Mucosa of descending colon (tissue), 3 donors: ENCODE measurements around the gene SMARCC1. TPM values are rescaled to one million over a fixed set of nuclear protein-coding genes. Genes with fewer than 3 reads are reported as not detected.
"Not testable (repeated sequence)": the region's sequence is repeated elsewhere in the genome, so short reads cannot be mapped to it uniquely, and the experiment has no call there.

Experiments used
- ATAC-seq: fragments of 200-7000 bp; cut with Tn5 transposase; one replicate; pipeline ENCODE4 v1.9.1; 2020; ENCODE audit warnings: mild to moderate bottlenecking, moderate library complexity
- DNase-seq, 3 donors: peaks; one replicate each; pipeline ENCODE4 v3.0.0-alpha.2; 2020
- H3K36me3 ChIP-seq: fragments of 200-600 bp; one replicate; pipeline ENCODE4 v1.8.0; 2021; ENCODE audit warnings: low read depth, mild to moderate bottlenecking
- H3K4me1 ChIP-seq: fragments of 200-600 bp; one replicate; pipeline ENCODE4 v1.8.0; 2021; ENCODE audit warnings: low read depth, mild to moderate bottlenecking
- H3K4me3 ChIP-seq: fragments of 200-600 bp; one replicate; pipeline ENCODE4 v1.8.0; 2021; ENCODE audit warnings: mild to moderate bottlenecking
- H3K9me3 ChIP-seq: fragments of 200-600 bp; one replicate; pipeline ENCODE4 v1.8.0; 2021; ENCODE audit warnings: mild to moderate bottlenecking
- CTCF ChIP-seq: fragments of 200-600 bp; IDR thresholded peaks from one replicate; pipeline ENCODE4 v1.8.0; 2022; ENCODE audit warnings: antibody characterized with exemption, mild to moderate bottlenecking
- intact Hi-C, 2 donors: fragments of 100-400 bp; cut with DNase I in 1 of 2; cut with micrococcal nuclease in 1 of 2; formaldehyde crosslinking; loops; one replicate each; pipeline versions ENCODE4 v1.11.0 to v1.11.1; 2022; cut with DNase I, micrococcal nuclease
- total RNA-seq, 3 donors: library from RNA; stranded (reverse); fragmentation: NEBNext Ultra II Directional in 2 of 3; extraction: Animal tissue kit (Norgen Biotek cat#: 25700) in 2 of 3; gene quantifications; one replicate each; pipeline versions ENCODE4 v1.2.1 to v1.2.4, GENCODE V29; 2021 to 2023
- donor health status: DM: no; HTN: no; CAD: no; lungs with moderate emphysema.
- donor health status: DM: no; HTN: no; CAD: no.
- donor health status: DM: no; HTN: yes; CAD: no.

Gene SMARCC1
- total RNA-seq, 3 donors from 2014 or later: 61.5 to 117 (median 71.5) TPM

- ATAC-seq: no peak
- H3K36me3 ChIP-seq: no peaks in the 10 kb centered on the region
- no peaks in the 10 kb centered on the region for H3K4me1 ChIP-seq
- intact Hi-C loops: no loop called here
- no peak overlapping the region for H3K4me3 ChIP-seq
- TF ChIP-seq CTCF: no peak
- DNase-seq: no peak
- no peaks in the 10 kb centered on the region for H3K9me3 ChIP-seq
Measured at GRCh38 chr3:47762233-47762632, 19.5 kb downstream of the SMARCC1 start.

GRCh38 chr3:47761046-47761445 is 20.6 kb downstream of the SMARCC1 start:
- Histone ChIP-seq H3K36me3 (no peaks in the 10 kb centered on the region), H3K4me1 (no peaks in the 10 kb centered on the region), H3K4me3 (no peak overlapping the region), H3K9me3 (no peaks in the 10 kb centered on the region)
- ATAC-seq (no peak), DNase-seq (no peak)
- no peak for TF ChIP-seq CTCF
- intact Hi-C loops: no loop called here

- H3K9me3 ChIP-seq, H3K4me1 ChIP-seq, H3K4me3 ChIP-seq, DNase-seq, intact Hi-C loops, ATAC-seq, H3K36me3 ChIP-seq: not testable (repeated sequence)
Measured at GRCh38 chr3:47760207-47760606, 21.5 kb downstream of the SMARCC1 start.

GRCh38 chr3:47758261-47759025 is 23.2 kb downstream of the SMARCC1 start:
- H3K9me3 ChIP-seq: no peaks in the 10 kb centered on the region
- ATAC-seq: no peak
- no peak for TF ChIP-seq CTCF
- H3K36me3 ChIP-seq: no peaks in the 10 kb centered on the region
- intact Hi-C loops: no loop called here
- H3K4me3 ChIP-seq: no peak overlapping the region
- DNase-seq: no peak
- H3K4me1 ChIP-seq: no peaks in the 10 kb centered on the region

GRCh38 chr3:47752716-47753115 is 29.0 kb downstream of the SMARCC1 start:
- Histone ChIP-seq H3K4me3 (no peak overlapping the region), H3K36me3 (no peaks in the 10 kb centered on the region), H3K4me1 (no peaks in the 10 kb centered on the region), H3K9me3 (no peaks in the 10 kb centered on the region)
- ATAC-seq: no peak
- intact Hi-C loops: no loop called here
- no peak for DNase-seq
- TF ChIP-seq CTCF: no peak

- H3K9me3 ChIP-seq, intact Hi-C loops, H3K4me1 ChIP-seq, H3K4me3 ChIP-seq, ATAC-seq, DNase-seq, H3K36me3 ChIP-seq: not testable (repeated sequence)
Measured at GRCh38 chr3:47750811-47751354, 30.8 kb downstream of the SMARCC1 start.
